Stimulated activated CD4-positive, alpha-beta T cell treated with anti-CD3 and anti-CD28 coated beads, Interleukin-2, amount 100 ng/mL, for 4 hours (primary cell): ENCODE results near the gene PKM.
"Not testable (repeated sequence)": the region's sequence is repeated elsewhere in the genome, so short reads cannot be mapped to it uniquely, and the experiment has no call there.

Experiments used
- DNase-seq: peaks from one replicate; pipeline ENCODE4 v3.0.0-alpha.2; 2020; ENCODE audit warnings: low read depth

Gene PKM

GRCh38 chr15:72231066-72231832 lies at the start of gene PKM:
TSS of gene PKM (minus strand) at chr15:72231190. CDS start at chr15:72219097, 12,093 bp downstream.
- peak; percentile 94 for DNase-seq

DNA sequence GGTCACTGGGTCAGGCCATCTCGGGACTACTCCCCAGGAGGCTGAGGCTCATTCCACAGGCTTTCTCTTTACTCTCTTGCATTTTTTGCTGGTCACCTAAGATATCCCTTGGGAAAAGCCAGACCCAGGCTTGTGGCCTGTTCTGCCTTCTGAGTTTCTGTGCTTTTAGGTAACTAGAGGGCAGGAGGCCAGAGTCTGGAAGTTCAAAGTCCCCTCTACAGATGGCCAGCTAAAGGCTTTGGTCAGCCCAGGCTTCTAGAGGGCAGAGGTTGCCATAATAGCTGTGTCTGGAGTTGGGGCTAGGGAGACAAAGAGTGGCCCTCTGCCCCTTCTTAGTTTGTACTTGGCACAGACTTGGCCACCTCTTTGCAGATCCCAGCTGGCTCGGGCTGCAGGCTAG lies 49.8 kb upstream of the PKM start:
- no peak for DNase-seq

DNA sequence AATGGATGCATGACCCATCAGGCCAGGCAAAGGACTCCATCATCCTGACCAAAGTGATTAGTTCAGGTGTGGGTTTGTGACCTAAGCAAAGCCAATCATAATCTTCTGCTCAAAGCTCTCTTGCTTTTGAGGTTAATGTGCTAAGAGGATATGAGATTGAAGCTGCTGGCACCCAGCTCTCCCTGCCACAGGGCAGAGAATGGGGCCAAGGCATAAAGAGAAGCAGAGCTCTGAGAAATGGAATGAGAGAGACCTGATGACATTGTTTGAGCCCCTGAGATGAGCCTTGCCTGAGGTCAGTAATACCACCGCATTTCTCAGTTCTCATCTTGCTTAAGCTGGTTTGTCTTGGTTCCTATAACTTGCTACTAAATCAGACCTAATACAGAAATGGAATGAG lies 47.7 kb upstream of the PKM start:
- no peak for DNase-seq

DNA sequence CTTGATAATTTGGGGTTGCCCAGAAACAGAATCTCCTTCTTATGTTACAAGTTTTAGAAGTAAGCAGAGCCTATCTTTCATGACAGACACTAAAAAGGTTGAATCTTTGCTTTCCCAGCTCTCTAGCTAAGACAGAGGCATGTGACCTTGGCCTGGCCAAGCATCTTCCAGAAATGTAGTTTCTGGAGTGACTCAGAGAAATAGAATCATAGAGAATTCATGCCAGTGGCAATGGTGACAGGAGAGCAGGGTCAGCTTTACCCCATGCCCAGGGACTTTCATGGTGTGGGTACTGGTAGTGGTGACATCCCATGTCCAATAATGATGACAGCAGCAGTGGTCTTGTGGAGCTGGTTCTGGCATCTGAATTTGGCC lies 45.3 kb upstream of the PKM start:
- DNase-seq = no peak

- DNase-seq = not testable (repeated sequence)
These were observed 44.8 kb upstream of the PKM start for GRCh38 chr15:72275635-72276325.

DNA sequence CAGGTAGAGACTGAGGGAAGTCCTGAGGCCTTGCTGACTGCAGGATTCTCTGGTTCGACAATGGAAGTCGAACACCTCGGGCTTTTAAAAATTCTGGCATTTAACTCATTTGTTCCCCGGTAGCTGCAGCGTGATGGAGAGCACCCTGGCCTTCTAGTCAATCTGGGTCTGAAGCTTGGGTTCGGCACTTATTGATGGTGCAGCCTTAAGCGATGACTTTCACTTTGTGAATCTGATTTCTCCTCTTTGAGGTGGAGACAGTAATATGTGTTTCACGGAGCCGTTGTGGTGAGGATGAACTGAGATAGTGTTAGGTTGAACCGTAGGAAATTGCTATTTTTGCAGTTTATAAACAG lies 42.0 kb upstream of the PKM start:
- no peak for DNase-seq

GRCh38 chr15:72272213-72272996 lies 41.4 kb upstream of the PKM start, which contains the start of gene PARP6:
TSS of gene PARP6 (minus strand) at chr15:72272554. CDS start at chr15:72267477, 5,077 bp downstream.
- peak; percentile 99 for DNase-seq

DNA sequence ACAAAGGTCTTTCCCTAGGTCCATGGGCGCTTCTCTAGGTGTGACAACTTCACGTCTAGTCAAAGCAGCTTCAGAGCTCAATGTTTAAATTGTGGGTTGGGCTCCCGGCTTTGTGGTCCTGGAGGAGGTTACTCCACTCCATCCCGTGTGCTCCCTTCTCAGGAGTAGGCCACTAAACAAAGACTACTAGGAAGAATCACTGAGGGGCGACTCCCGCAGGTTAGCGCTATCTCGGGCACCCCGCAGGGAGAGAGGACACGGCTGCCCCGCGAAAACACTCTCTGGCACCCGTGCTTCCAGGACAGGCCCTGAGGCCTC lies 40.9 kb upstream of the PKM start:
- DNase-seq = no peak

GRCh38 chr15:72271221-72271620 lies 40.2 kb upstream of the PKM start:
- no peak for DNase-seq

GRCh38 chr15:72269739-72270138 lies 38.7 kb upstream of the PKM start:
- no peak for DNase-seq

DNA sequence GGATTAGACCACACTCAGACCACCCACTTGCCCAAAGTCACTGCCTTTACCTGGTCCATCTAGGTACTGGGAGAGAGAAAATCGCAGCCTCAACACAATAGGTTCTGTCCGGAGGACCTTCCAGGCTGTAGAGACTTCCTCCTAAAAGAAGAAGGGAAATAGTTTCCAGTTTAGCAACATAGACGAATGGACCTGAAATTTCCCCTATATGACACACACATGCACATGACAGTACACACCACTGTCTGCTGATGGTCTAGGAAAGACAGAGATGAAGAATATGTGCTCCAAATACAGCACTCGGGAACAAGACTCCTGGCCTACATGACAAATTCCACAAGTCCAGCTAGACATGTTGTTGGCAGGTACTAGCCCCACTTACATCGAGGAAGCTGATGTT lies 34.0 kb upstream of the PKM start:
- DNase-seq = no peak

GRCh38 chr15:72252663-72253299 lies 21.8 kb upstream of the PKM start:
- no peak for DNase-seq

DNA sequence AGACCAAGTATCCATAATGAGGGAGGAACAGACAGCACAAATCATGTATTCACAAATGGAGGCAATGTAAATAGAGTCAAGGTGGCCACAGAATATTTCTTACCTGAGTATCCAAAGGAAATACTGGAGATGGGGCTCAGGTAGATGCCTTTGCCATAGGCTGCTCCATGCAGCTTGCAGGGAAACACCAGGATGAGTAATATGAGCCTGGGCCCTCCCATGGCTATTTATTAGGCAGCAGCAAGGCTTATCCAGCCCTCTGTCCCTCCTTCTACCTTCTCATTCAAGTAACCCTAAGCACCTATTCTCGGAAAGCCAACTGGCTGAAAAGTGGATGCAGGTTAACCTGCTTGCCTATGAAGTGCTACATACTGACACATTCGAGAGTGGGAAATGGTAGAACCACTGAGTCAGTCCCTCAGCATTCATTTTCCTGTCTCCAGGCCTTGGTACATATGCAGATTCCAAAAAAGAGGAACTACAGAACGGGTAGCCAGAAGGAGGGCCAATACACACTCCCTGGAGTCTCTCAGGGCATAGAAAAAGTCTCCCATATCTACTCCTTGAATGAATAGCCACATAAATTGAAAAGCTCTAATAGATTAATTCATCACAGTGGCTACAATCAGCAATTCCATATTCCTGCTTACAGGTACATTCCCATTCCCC lies 18.3 kb upstream of the PKM start:
- no peak for DNase-seq

DNA sequence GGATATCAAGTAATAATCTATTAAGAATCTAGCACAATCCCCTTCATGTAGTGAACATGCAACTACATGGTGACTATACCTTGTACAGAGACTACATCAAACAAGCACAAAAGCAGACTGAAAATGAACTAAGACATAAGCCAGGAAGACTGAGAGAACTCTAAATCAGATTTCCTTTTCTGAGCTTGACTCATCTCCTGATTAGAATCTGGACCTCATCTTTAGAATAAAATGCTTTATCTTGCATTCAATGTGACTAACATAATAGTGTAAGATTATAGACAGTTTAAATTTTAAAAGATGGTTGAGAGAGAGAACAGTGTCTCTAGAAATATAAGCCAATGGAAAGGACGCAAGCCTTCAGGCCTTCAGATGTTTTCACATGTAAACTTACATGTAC lies 17.5 kb upstream of the PKM start:
- DNase-seq = no peak

DNA sequence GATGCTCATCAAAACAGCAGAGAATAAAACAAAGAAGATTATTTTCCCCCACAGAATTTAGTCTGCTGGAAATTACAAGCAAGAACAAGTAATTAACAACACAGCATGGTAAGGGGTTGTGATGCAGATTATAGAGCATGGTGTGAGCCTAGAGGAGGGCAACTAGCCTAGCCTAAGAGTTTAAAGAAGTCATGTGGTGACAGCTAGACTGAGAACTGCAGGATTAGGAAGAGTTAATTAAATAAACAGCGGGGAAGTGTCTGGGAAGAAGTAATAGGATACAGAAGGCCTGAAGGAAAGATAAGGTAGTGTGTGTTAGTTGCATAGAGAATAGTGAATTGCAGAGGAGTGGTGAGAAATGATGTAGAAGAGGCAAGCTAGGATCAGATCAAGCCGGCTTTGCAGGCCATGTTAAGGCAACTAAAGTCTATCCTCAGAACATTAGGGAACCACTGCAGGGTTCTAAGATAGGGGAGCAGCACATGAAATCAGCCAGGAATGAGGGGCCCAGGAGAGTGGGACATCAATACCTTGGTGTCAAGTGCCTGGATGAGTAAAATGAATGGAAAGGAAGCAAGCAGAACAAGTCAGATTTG lies 11.9 kb upstream of the PKM start:
- DNase-seq = no peak

GRCh38 chr15:72239652-72240051 lies 8.7 kb upstream of the PKM start:
- no peak for DNase-seq

DNA sequence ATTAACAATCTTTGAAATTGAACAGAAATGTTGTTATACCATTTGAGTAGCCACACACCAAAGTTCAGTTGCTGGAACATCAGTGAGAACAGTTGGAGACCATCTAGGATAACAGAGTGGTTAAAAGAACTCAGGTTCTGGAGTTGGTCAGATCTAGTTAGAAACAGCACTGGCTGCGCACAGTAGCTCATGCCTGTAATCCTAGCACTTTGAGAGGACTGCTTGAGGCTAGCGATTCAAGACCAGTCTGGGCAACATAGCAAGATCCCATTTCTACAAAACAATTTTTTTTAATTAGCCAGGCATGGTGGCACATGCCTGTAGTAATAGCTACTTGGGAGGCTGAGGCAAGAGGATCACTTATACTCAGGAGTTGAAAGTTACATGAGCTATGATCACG lies 7.6 kb upstream of the PKM start:
- DNase-seq = no peak

- DNase-seq = no peak
These were observed 6.8 kb upstream of the PKM start for GRCh38 chr15:72237853-72238224.

GRCh38 chr15:72237029-72237852 lies 6.3 kb upstream of the PKM start:
- DNase-seq = peak; percentile 67

GRCh38 chr15:72236381-72237003 lies 5.5 kb upstream of the PKM start:
- DNase-seq = no peak
